Vagina (tissue), 2 donors: ENCODE results near the gene ACAP3. TPM values are rescaled to one million over a fixed set of nuclear protein-coding genes. Genes with fewer than 3 reads are reported as not detected.
A peak's percentile ranks its signal among the peaks of the same experiment; 100 is the strongest.

Experiments used
- DNase-seq, 2 donors: peaks; one replicate each; pipeline ENCODE4 v3.0.0-alpha.2; 2017; ENCODE audit errors: extremely low spot score in 2 of 2
- H3K27ac ChIP-seq: fragments of 200-600 bp; sonication (generic); one replicate; pipeline ENCODE4 v1.5.1; 2019
- H3K27me3 ChIP-seq: fragments of 200-600 bp; sonication (generic); one replicate; pipeline ENCODE4 v1.5.1; 2019
- H3K36me3 ChIP-seq, 2 donors: fragments of 200-600 bp; sonication (generic); one replicate each; pipeline ENCODE4 v1.5.1; 2017 to 2019
- H3K4me1 ChIP-seq: fragments of 200-600 bp; sonication (generic); one replicate; pipeline ENCODE4 v1.5.1; 2019
- H3K4me3 ChIP-seq, 2 donors: fragments of 200-600 bp; sonication (generic); 1 replicate in 1 of 2; 2 replicates in 1 of 2; pipeline ENCODE4 v1.5.1; 2016 to 2019
- H3K9me3 ChIP-seq: fragments of 200-600 bp; sonication (generic); one replicate; pipeline ENCODE4 v1.5.1; 2019
- POLR2A ChIP-seq, 2 donors: fragments of 450-650 bp; IDR thresholded peaks; one replicate each; pipeline ENCODE4 v1.6.1; 2017; ENCODE audit warnings: antibody characterized with exemption in 2 of 2, mild to moderate bottlenecking in 2 of 2, moderate library complexity in 2 of 2
- POLR2AphosphoS5 ChIP-seq, 2 donors: sonication (generic); formaldehyde crosslinking; IDR thresholded peaks; one replicate each; pipeline ENCODE4 v1.9.0; 2017; ENCODE audit warnings: antibody characterized with exemption in 2 of 2, mild to moderate bottlenecking in 2 of 2, low read depth in 1 of 2; ENCODE audit not compliant: insufficient read depth in 1 of 2
- intact Hi-C: fragments of 100-400 bp; cut with DNase I; formaldehyde crosslinking; loops from one replicate; pipeline ENCODE4 v1.15.1; 2023
- total RNA-seq: library from RNA; depleted of rRNA; stranded (reverse); fragments of >200 nt; gene quantifications from one replicate; pipeline ENCODE4 v1.2.3, GENCODE V29; 2016
- TF ChIP-seq, protein P1 (sequence below), 3 experiments: fragments of 450-650 bp in 2 of 3; fragments of 200-600 bp in 1 of 3; sonication (generic) in 1 of 3; IDR thresholded peaks; one replicate each; pipeline ENCODE4 v1.5.1; 2017 to 2019; ENCODE audit warnings: antibody characterized with exemption in 3 of 3, mild to moderate bottlenecking in 2 of 3, moderate library complexity in 2 of 3

The ACAP3 gene
- total RNA-seq, 1 donor from 2014 or later: 68.5 TPM

DNA sequence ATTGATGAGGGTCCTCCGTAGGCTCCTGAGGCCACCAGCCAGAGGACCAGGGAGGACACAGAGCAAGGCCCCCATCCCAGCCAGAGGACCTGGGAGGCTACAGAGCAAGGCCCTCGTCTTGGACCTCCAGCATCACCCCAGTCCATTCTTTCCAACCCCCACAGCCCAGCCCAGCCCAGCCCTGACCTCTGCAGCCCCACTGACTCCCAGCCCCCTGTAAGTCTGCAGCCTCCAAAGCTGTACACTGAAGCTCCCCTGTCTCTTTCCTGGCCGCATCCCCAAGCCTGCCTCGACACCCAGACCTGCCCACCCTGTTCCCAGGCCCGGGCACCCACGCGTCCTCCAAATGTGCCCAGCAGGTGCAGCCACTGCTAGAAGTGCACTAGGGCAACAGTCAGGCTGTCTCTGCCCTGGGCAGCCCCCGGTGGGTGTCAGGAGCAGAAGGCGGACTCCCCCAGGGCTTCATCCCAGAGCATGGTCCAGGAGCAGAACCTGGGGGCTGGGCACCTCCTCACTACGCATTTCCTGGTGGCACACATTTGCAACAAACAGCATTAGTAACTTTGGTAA, 39.4 kb upstream of the ACAP3 start:
- no peak for DNase-seq
- no peaks in the 10 kb centered on the region for H3K9me3 ChIP-seq
- peak overlapping the region; percentile 71 to 97 for H3K4me3 ChIP-seq
- H3K36me3 ChIP-seq: no peaks in the 10 kb centered on the region
- peaks cover 61% of the 10 kb centered on the region for H3K4me1 ChIP-seq
- H3K27ac ChIP-seq: peak overlapping the region; percentile 81
- intact Hi-C loops: loop anchor here (5.0 kb wide), 1 partner anchor 40 kb away; the partner anchor contains the start of genes ACAP3 and PUSL1
- no peak for TF ChIP-seq POLR2AphosphoS5 (IDR thresholded peaks at IDR 0.05; ENCODE audit: insufficient read depth in 1 of 2, low read depth in 1 of 2)
- no peak for TF ChIP-seq POLR2A (IDR thresholded peaks at IDR 0.05)
- TF ChIP-seq, protein P1, sequence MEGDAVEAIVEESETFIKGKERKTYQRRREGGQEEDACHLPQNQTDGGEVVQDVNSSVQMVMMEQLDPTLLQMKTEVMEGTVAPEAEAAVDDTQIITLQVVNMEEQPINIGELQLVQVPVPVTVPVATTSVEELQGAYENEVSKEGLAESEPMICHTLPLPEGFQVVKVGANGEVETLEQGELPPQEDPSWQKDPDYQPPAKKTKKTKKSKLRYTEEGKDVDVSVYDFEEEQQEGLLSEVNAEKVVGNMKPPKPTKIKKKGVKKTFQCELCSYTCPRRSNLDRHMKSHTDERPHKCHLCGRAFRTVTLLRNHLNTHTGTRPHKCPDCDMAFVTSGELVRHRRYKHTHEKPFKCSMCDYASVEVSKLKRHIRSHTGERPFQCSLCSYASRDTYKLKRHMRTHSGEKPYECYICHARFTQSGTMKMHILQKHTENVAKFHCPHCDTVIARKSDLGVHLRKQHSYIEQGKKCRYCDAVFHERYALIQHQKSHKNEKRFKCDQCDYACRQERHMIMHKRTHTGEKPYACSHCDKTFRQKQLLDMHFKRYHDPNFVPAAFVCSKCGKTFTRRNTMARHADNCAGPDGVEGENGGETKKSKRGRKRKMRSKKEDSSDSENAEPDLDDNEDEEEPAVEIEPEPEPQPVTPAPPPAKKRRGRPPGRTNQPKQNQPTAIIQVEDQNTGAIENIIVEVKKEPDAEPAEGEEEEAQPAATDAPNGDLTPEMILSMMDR (IDR thresholded peaks at IDR 0.05): no peak
- no peaks in the 10 kb centered on the region for H3K27me3 ChIP-seq

DNA sequence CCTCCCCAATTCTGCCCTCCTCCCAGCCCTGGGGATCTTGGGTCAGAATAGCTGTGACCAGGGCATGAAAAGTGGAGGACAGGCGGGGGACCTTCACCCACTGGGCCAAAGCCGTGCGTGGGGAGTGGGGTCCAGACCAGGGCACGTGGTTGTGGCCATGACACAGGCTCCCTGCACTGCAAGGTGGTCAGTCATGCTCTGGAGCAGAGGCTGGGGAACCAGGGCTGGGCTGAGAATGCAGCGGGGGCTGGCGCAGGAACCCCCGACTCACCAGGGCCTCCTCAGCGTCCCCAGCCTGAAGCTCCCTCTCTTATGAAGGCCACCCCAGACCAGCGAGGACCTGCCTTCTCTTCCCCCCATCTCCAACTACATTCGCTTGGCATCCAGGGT, 38.8 kb upstream of the ACAP3 start:
- Histone ChIP-seq H3K27me3 (no peaks in the 10 kb centered on the region), H3K4me3 (peak overlapping the region; percentile 13 to 71), H3K4me1 (peaks cover 55% of the 10 kb centered on the region), H3K9me3 (no peaks in the 10 kb centered on the region), H3K36me3 (no peaks in the 10 kb centered on the region), H3K27ac (peak overlapping the region; percentile 81)
- intact Hi-C loops: loop anchor here (5.0 kb wide), 1 partner anchor 39 kb away; the partner anchor contains the start of genes ACAP3 and PUSL1
- no peak for TF ChIP-seq POLR2AphosphoS5 (IDR thresholded peaks at IDR 0.05; ENCODE audit: insufficient read depth in 1 of 2, low read depth in 1 of 2)
- no peak for TF ChIP-seq POLR2A (IDR thresholded peaks at IDR 0.05)
- TF ChIP-seq, protein P1 (IDR thresholded peaks at IDR 0.05): no peak
- DNase-seq: no peak

DNA sequence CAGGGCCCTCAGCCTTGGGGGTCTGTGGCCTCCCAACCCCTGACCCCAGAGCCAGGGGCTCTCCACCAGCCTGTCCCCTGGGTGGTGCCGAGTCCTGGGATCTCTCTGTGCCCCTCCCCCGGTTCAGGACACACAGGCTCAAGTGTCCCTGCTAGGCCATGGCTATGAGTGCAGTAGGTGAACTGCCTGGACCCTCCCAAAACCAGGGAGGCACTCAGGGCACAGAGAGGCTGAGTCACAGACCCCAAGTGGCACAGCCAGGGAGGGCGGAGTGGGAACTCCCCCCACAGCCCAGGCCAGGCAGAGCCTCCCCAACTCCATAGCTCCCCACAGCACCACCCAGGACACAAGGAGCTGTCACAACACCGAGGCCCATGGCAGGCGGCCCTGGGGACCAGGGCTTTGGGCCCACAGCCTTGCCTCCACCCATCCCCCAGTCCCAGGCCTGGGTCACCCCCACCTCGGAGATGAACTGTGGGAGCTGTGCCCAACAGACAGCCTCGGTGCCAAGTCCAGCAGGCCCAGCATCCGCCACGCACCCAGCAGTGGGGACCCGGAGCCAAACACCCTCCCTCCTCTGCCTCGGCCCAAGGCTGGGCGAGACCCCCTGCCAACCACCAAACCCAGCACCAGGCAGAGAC, 38.2 kb upstream of the ACAP3 start:
- DNase-seq: no peak
- H3K4me3 ChIP-seq: peak overlapping the region in 1 of 2 donors; percentile 13
- peak overlapping the region; percentile 81 for H3K27ac ChIP-seq
- no peak for TF ChIP-seq POLR2AphosphoS5 (IDR thresholded peaks at IDR 0.05; ENCODE audit: insufficient read depth in 1 of 2, low read depth in 1 of 2)
- TF ChIP-seq, protein P1 (IDR thresholded peaks at IDR 0.05): no peak
- TF ChIP-seq POLR2A (IDR thresholded peaks at IDR 0.05): no peak
- intact Hi-C loops: loop anchor here (5.0 kb wide), 1 partner anchor 39 kb away; the partner anchor contains the start of genes ACAP3 and PUSL1
- H3K4me1 ChIP-seq: peaks cover 51% of the 10 kb centered on the region
- no peaks in the 10 kb centered on the region for H3K36me3 ChIP-seq
- no peaks in the 10 kb centered on the region for H3K27me3 ChIP-seq
- no peaks in the 10 kb centered on the region for H3K9me3 ChIP-seq

DNA sequence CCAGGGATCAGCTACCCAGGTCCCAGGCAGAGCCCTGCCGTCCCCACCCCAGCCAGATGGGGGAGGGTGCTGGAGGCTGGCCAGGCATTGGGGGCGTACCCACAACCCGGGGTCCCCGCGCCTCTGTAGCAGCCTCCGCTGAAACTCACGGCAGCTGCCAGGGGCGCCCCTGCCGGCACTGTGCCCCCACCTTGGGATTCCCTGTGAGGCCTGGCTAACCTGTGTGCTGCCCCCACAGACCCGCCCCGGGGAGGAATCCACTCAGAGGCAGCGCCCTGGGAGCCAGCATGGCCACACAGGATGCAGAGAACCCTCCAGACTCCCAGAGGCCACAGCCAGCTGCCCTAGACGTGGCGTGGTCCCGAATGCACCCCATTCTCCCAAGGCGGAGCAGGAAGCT, 37.7 kb upstream of the ACAP3 start:
- intact Hi-C loops: loop anchor here (5.0 kb wide), 1 partner anchor 38 kb away; the partner anchor contains the start of genes ACAP3 and PUSL1
- Histone ChIP-seq H3K27ac (peak overlapping the region; percentile 81), H3K36me3 (peaks cover 0 to 1% of the 10 kb centered on the region in 2 donors), H3K4me1 (peaks cover 51% of the 10 kb centered on the region), H3K4me3 (no peak overlapping the region), H3K9me3 (no peaks in the 10 kb centered on the region), H3K27me3 (no peaks in the 10 kb centered on the region)
- TF ChIP-seq POLR2A (IDR thresholded peaks at IDR 0.05): no peak
- TF ChIP-seq, protein P1 (IDR thresholded peaks at IDR 0.05): no peak
- no peak for TF ChIP-seq POLR2AphosphoS5 (IDR thresholded peaks at IDR 0.05; ENCODE audit: insufficient read depth in 1 of 2, low read depth in 1 of 2)
- no peak for DNase-seq
